ENCODE measurements around the gene AGAP5.

Gene AGAP5

GRCh38 chr10:73625004-73625883 lies 72.7 kb downstream of the AGAP5 start:
- DNase-seq, result peak; percentile 18
